Glomerular endothelial cell (primary cell): ENCODE measurements around the gene SIX2. TPM values are rescaled to one million over a fixed set of nuclear protein-coding genes. Genes with fewer than 3 reads are reported as not detected.

Experiments used
- DNase-seq: peaks from one replicate; pipeline ENCODE4 v3.0.0-alpha.2; 2011; ENCODE audit warnings: low read depth, low spot score; ENCODE audit errors: extremely low read depth
- total RNA-seq: library from RNA; depleted of rRNA; stranded (reverse); fragments of >200 nt; gene quantifications from 2 replicates; pipeline ENCODE4 v1.2.3, GENCODE V29; 2015

Gene SIX2
- total RNA-seq, 1 donor from 2014 or later = 10.5 TPM

DNA sequence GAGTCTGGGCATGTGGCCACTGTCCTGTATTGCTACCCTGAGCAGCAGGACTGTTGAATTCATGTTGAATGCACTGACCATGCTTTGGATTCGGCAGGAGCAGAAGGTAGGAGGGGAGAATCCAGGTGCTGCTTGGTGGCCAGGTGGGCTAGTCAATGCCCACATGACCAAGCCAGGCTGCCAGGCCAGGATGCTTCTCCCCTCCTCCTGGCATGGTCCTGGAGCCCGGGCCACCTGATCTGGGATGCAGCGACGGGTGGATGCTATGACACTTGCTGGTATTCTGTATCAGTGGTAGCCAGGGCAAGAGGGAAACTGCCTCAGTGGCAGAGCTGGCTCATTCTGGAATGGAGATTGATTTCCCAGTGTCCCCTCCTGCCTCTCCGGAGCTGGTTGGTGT lies 14.8 kb upstream of the SIX2 start:
- no peak for DNase-seq

GRCh38 chr2:45020439-45020838 lies 11.2 kb upstream of the SIX2 start:
- DNase-seq = no peak

GRCh38 chr2:45018023-45018422 lies 8.8 kb upstream of the SIX2 start:
- no peak for DNase-seq

GRCh38 chr2:45014831-45015230 lies 5.6 kb upstream of the SIX2 start:
- no peak for DNase-seq

DNA sequence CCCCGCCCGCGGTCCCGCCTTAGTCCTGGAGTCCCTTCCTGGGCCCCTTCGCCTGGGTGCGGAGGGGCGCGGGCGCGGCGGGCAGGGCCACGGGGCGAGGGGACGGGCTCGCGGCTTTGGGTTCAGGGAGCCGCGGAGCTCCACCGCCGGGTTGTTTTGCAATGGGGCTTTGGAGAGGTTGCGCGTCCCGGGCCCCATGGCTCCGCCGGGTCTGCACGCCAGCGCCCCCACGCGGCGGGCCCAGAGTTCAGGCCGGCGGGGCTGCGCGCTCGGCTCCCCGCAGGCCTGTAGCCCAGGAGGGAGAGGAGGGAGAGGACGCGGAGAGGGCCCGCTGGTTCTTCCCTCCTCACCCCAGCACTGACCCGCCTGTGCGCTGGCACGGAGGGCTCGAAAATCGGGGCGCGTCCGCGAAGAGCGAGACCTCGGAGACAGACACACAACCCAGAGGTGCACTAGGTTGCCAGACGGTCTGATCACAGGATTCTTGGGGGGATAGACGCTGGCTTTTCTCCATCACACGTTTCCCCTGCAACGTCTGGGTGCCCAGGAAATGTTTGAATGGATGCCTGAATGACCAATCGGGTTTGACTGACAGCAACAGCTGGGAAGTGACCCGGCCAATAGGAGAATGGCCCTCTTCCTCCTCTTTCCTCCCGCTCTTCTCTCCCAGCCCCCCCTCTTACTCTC lies 4.9 kb upstream of the SIX2 start:
- no peak for DNase-seq

GRCh38 chr2:45013229-45014015 lies 4.2 kb upstream of the SIX2 start:
- no peak for DNase-seq

- DNase-seq = no peak
These were observed 3.5 kb upstream of the SIX2 start for GRCh38 chr2:45012733-45013132.

DNA sequence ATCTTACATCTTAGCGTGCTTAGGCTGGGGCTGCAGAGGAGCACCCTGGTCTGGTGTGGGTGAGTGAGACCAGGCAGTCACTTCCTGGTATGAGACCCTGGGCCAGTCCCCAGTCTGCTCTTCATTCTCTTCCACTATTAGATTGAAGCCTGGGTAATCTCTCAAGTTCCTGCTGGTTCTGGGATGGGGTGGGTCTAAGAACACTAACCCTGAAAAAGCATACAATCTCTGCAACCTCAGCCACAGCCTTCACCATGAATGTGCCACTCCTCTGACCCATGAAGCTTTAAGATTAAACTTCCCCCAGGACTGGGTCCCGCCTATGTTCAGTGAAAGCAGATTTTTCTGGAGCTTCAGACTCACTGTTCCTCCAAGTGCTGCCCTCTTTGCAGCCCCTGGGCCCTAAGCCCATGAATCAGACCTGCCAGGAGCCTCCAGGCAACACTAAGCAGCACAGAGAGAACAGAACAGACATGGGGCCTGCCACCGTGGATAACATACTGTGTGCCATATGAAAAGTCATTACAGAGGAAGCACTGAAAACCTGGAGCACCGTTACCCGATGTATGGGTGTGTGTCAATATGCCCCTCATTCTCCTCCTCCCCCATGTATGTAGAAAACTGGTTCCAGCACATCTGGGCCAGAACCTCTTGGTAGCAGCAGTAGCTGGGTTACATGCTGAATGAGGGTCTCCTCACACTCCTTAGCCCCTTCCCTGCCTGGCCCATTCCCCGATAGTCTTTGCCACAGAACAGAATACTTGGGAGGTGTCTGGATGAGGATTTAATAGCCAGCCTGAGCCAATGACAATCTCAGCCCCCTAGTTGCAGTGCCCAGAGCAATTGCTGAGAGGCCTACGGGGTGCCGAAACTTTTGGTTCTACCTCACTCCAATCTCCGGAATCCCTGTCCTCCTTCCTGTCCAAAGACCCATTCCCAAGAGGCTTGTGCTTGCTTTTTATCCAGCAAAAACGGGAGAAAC lies 2.7 kb upstream of the SIX2 start:
- no peak for DNase-seq

GRCh38 chr2:45011121-45011520 lies 1.9 kb upstream of the SIX2 start:
- no peak for DNase-seq

- DNase-seq = no peak
These were observed 1.4 kb upstream of the SIX2 start for GRCh38 chr2:45010702-45011012.

GRCh38 chr2:45009928-45010701 lies 863 bp upstream of the SIX2 start:
- DNase-seq = no peak

- no peak for DNase-seq
These were observed 739 bp downstream of the SIX2 start for GRCh38 chr2:45008296-45009129.

DNA sequence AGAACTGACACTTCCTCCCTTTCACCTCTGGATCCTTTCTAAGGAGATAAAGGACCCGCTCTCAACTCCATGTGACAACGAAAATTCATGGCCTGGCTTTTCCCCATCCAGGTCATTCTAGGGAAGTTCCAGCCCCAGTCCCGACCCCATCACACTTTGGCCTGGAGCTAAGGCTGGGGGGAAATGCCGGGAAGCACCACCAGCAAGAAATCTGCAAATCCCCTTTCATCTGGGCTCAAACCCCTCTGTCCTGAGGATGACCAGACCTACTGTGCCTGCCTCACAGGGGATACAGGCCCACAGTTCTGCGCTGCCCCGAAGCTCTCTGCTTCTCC lies 1.3 kb downstream of the SIX2 start:
- DNase-seq = no peak

DNA sequence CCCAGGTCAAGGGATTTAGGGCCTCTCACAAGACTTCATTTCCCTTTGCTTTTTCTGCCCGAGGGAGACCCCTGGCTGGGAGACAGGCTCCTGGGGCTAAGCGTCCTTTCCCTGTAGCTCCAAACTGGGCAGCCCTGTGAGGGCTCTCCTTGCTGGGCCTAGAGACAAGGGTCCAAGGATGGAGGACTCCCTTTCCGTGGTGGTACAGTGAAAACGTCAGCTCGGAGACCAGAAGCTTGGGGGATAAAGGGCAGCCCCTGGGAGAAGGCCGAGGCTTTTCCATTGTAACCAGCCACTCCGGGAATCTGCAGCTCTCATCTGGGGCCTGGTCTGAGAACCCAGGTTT lies 2.3 kb downstream of the SIX2 start:
- no peak for DNase-seq

DNA sequence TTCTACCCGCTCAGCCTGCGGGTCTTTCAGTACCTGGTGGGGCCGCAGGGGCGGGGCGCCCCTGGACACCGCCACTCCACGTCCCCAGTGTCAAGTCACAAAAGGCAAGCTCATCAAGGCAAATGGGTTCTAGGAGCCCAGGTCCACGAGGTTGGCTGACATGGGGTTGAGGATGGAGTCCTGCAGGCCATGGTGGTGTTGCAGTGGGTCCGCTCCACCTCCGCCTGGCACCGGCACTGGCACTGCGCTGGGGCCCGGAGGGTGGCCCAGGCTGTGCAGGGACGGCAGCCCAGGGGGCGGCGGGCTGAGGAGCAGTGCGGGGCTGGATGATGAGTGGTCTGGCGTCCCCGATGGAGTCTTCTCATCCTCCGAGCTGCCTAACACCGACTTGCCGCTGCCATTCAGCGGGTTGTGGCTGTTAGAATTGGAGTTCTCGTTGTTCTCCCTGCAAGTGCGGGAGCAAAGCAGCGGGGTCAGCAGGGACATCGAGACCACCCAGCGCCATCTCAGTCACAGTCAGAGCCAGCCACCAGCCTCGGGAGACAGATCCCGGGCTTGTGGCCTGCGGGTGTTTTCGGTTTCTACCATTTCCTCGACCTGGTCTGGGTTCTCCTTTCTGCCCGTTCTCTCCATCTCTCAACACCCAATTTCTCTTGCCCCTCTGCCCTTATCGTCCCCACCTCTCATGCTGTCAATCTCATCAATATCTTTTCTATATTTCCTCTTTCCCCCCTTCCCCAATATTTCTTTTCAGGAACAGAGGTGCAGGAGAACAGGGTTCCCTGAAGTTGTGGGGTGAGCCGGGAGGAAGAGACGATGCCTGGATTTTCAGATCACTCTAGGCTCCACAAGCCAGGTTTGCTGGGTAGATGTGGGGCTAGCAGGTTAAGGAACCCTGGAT lies 3.0 kb downstream of the SIX2 start:
- DNase-seq = no peak

- no peak for DNase-seq
These were observed 3.8 kb downstream of the SIX2 start for GRCh38 chr2:45005261-45006002.

DNA sequence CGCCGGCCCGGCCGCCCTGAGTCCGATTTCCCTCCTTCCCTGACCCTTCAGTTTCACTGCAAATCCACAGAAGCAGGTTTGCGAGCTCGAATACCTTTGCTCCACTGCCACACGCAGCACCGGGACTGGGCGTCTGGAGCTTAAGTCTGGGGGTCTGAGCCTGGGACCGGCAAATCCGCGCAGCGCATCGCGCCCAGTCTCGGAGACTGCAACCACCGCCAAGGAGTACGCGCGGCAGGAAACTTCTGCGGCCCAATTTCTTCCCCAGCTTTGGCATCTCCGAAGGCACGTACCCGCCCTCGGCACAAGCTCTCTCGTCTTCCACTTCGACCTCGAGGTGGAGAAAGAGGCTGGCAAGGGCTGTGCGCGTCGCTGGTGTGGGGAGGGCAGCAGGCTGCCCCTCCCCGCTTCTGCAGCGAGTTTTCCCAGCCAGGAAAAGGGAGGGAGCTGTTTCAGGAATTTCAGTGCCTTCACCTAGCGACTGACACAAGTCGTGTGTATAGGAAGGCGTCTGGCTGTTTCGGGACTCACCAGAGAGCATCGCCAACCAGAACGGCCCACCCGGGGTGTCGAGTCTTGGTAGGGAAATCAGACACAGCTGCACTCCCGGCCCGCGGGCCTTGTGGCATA lies 4.6 kb downstream of the SIX2 start:
- DNase-seq = no peak
